NB4 (cell line): ENCODE results near the gene SNTG2.

Experiments
- POLR2A ChIP-seq: IDR thresholded peaks from 2 replicates; pipeline ENCODE4 v1.6.1; 2011; ENCODE audit warnings: mild to moderate bottlenecking; ENCODE audit not compliant: insufficient read length; ENCODE audit errors: extremely low read depth
- TF ChIP-seq, protein P1 (sequence below): IDR thresholded peaks from one replicate; pipeline ENCODE4 v1.5.1; 2012; ENCODE audit warnings: low read depth, low read length

DNA sequence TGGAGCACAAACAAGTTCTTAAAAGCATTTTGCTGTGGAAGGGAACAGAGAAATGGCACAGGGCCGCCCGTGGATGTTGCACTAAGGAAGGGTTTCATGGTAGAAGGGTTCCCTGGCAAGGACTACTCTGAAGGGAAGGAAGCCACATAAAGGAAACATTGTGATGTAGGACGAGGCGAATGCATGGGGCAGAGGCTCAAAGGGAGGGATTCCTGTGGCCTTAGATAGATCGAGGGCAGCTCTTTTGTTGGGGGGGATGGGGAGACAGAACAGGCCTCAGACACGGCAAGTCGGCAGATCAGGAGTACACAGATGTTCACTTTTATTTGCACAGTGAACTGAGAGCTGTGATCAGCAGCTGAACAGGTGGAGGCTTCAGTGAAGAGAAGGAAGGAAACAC is 205.4 kb downstream of the SNTG2 start:
- TF ChIP-seq, protein P1, sequence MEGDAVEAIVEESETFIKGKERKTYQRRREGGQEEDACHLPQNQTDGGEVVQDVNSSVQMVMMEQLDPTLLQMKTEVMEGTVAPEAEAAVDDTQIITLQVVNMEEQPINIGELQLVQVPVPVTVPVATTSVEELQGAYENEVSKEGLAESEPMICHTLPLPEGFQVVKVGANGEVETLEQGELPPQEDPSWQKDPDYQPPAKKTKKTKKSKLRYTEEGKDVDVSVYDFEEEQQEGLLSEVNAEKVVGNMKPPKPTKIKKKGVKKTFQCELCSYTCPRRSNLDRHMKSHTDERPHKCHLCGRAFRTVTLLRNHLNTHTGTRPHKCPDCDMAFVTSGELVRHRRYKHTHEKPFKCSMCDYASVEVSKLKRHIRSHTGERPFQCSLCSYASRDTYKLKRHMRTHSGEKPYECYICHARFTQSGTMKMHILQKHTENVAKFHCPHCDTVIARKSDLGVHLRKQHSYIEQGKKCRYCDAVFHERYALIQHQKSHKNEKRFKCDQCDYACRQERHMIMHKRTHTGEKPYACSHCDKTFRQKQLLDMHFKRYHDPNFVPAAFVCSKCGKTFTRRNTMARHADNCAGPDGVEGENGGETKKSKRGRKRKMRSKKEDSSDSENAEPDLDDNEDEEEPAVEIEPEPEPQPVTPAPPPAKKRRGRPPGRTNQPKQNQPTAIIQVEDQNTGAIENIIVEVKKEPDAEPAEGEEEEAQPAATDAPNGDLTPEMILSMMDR: no peak
- no peak for TF ChIP-seq POLR2A
